ENCODE data around the gene UNC45B.

DNA sequence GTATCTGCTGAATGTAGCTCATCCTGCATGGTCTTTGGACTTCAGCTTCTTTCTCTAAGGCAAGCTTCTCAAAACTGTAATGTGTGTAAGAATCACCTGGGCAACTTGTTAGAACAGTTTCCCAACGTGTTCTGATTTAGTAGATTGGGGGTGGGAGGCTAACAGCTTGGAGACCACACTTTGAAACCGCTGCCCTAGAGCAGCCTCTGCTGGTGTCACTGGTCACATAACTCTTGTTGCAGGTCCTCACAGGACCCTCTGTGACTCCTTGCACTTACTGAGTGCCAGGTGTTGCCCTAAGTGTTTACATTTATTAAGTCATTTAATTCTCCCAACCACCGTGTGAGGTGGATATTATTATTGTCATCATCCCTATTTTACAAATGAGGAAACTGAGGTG, 36.7 kb downstream of the UNC45B start:
- TF ChIP-seq, protein P1, sequence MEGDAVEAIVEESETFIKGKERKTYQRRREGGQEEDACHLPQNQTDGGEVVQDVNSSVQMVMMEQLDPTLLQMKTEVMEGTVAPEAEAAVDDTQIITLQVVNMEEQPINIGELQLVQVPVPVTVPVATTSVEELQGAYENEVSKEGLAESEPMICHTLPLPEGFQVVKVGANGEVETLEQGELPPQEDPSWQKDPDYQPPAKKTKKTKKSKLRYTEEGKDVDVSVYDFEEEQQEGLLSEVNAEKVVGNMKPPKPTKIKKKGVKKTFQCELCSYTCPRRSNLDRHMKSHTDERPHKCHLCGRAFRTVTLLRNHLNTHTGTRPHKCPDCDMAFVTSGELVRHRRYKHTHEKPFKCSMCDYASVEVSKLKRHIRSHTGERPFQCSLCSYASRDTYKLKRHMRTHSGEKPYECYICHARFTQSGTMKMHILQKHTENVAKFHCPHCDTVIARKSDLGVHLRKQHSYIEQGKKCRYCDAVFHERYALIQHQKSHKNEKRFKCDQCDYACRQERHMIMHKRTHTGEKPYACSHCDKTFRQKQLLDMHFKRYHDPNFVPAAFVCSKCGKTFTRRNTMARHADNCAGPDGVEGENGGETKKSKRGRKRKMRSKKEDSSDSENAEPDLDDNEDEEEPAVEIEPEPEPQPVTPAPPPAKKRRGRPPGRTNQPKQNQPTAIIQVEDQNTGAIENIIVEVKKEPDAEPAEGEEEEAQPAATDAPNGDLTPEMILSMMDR (IDR thresholded peaks at IDR 0.05): no peak
- no peak for TF ChIP-seq POLR2A (IDR thresholded peaks at IDR 0.05)
